H1 (cell line): ENCODE results near the gene SLC35F6. TPM values are rescaled to one million over a fixed set of nuclear protein-coding genes. Genes with fewer than 3 reads are reported as not detected.

ENCODE experiments used
- CTCF ChIA-PET: fragments of 300-600 bp; sonication (Branson Sonifier 250); formaldehyde crosslinking; loops from one replicate; lab custom pipeline; 2021; ENCODE audit not compliant: partially characterized antibody; lab: Charles Lee
- POLR2A ChIA-PET: fragments of 300-600 bp; sonication (Branson Sonifier 250); formaldehyde crosslinking; loops from one replicate; lab custom pipeline; 2021; ENCODE audit warnings: inconsistent platforms; ENCODE audit not compliant: partially characterized antibody; lab: Charles Lee
- DNase-seq, 2 experiments: peaks; one replicate each; pipeline versions ENCODE4 v3.0.0 to v3.0.0-alpha.2; 2010 to 2022; ENCODE audit warnings: low spot score in 2 of 2, low read depth in 1 of 2, mixed read lengths in 1 of 2
- FAIRE-seq: peaks from 2 replicates; lab custom pipeline; 2011; peaks lifted over from hg19 to GRCh38; lab: Jason Lieb, UNC
- H2AFZ ChIP-seq: 2 replicates; pipeline ENCODE4 v1.8.1; 2012; ENCODE audit warnings: low read length, inconsistent platforms
- H2AK5ac ChIP-seq: 2 replicates; pipeline ENCODE4 v1.6.1; 2013; ENCODE audit warnings: low read depth, low read length
- H2BK120ac ChIP-seq: replicated peaks from 2 replicates; pipeline ENCODE3; 2013; ENCODE audit warnings: low read depth, low read length, inconsistent platforms
- H2BK12ac ChIP-seq: 2 replicates; pipeline ENCODE4 v1.6.1; 2013; ENCODE audit warnings: low read depth, low read length
- H2BK15ac ChIP-seq: 2 replicates; pipeline ENCODE4 v1.6.1; 2013; ENCODE audit warnings: low read length
- H2BK20ac ChIP-seq: 2 replicates; pipeline ENCODE4 v1.6.1; 2013; ENCODE audit warnings: low read length
- H2BK5ac ChIP-seq: 2 replicates; pipeline ENCODE4 v1.6.1; 2013; ENCODE audit warnings: low read depth, low read length
- H3K14ac ChIP-seq: 2 replicates; pipeline ENCODE4 v1.6.1; 2013; ENCODE audit warnings: inconsistent platforms; ENCODE audit not compliant: insufficient read length
- H3K18ac ChIP-seq: 2 replicates; pipeline ENCODE4 v1.6.1; 2013; ENCODE audit warnings: low read length; ENCODE audit errors: extremely low read depth
- H3K23ac ChIP-seq: 2 replicates; pipeline ENCODE4 v1.6.1; 2013; ENCODE audit warnings: inconsistent platforms; ENCODE audit not compliant: insufficient read length
- H3K23me2 ChIP-seq: 2 replicates; pipeline ENCODE4 v1.6.1; 2013; ENCODE audit warnings: low read depth, low read length
- H3K27ac ChIP-seq: 2 replicates; pipeline ENCODE4 v1.6.1; 2011; ENCODE audit warnings: low read depth, low read length, inconsistent platforms
- H3K27me3 ChIP-seq, 4 experiments: replicated peaks in 1 of 4; 1 replicate in 1 of 4; 2 replicates in 3 of 4; pipeline versions ENCODE4 v1.6.1 to v1.8.1; 2011 to 2013; ENCODE audit warnings: low read length in 3 of 4, mild to moderate bottlenecking in 3 of 4, inconsistent platforms in 2 of 4, mixed read lengths in 2 of 4, moderate library complexity in 1 of 4; ENCODE audit not compliant: control insufficient read depth in 3 of 4, insufficient read depth in 3 of 4; ENCODE audit errors: extremely low read depth in 1 of 4
- H3K36me3 ChIP-seq, 4 experiments: 2 replicates each; pipeline versions ENCODE4 v1.6.1 to v1.8.1; 2011 to 2013; ENCODE audit warnings: mild to moderate bottlenecking in 4 of 4, low read length in 3 of 4, moderate library complexity in 2 of 4, control low read depth in 1 of 4, inconsistent platforms in 1 of 4; ENCODE audit not compliant: insufficient read depth in 4 of 4, control insufficient read depth in 2 of 4
- H3K4ac ChIP-seq: replicated peaks from 2 replicates; pipeline ENCODE3; 2013; ENCODE audit warnings: low read length, low read depth, mixed read lengths, inconsistent platforms; ENCODE audit not compliant: insufficient read length
- H3K4me1 ChIP-seq, 4 experiments: replicated peaks in 1 of 4; 1 replicate in 1 of 4; 2 replicates in 3 of 4; pipeline versions ENCODE4 v1.6.1 to v1.8.1; 2011 to 2013; ENCODE audit warnings: low read length in 3 of 4, inconsistent platforms in 2 of 4, mixed read lengths in 1 of 4; ENCODE audit not compliant: insufficient read depth in 4 of 4, control insufficient read depth in 3 of 4
- H3K4me2 ChIP-seq, 2 experiments: 2 replicates each; pipeline versions ENCODE4 v1.6.1 to v1.8.1; 2011 to 2013; ENCODE audit warnings: low read depth in 2 of 2, low read length in 2 of 2, control low read depth in 1 of 2, inconsistent platforms in 1 of 2, mild to moderate bottlenecking in 1 of 2; ENCODE audit not compliant: insufficient read depth in 1 of 2
- H3K4me3 ChIP-seq, 4 experiments: fragments of 200-600, 300-600 bp in 1 of 4; sonication (generic), shearing (Covaris generic), sonication (Bioruptor Twin) in 1 of 4; 2 replicates each; pipeline versions ENCODE4 v1.5.1 to v1.8.1; 2011 to 2016; ENCODE audit warnings: low read length in 4 of 4, low read depth in 3 of 4, control low read depth in 2 of 4, inconsistent platforms in 2 of 4, mild to moderate bottlenecking in 2 of 4, mixed read lengths in 1 of 4, moderate library complexity in 1 of 4; ENCODE audit not compliant: insufficient read depth in 2 of 4; ENCODE audit errors: extremely low read depth in 1 of 4
- H3K56ac ChIP-seq: replicated peaks from 2 replicates; pipeline ENCODE3; 2013; ENCODE audit warnings: low read depth, mild to moderate bottlenecking, mixed read lengths, low read length, inconsistent platforms; ENCODE audit not compliant: insufficient read length
- H3K79me1 ChIP-seq: 2 replicates; pipeline ENCODE4 v1.6.1; 2013; ENCODE audit warnings: low read depth, low read length, control low read depth
- H3K79me2 ChIP-seq, 2 experiments: 2 replicates each; pipeline versions ENCODE4 v1.6.1 to v1.8.1; 2012 to 2013; ENCODE audit warnings: low read length in 2 of 2, mild to moderate bottlenecking in 2 of 2, inconsistent platforms in 1 of 2; ENCODE audit not compliant: insufficient read depth in 2 of 2, control insufficient read depth in 1 of 2
- H3K9ac ChIP-seq, 4 experiments: replicated peaks in 1 of 4; 1 replicate in 1 of 4; 2 replicates in 3 of 4; pipeline versions ENCODE4 v1.6.1 to v1.8.1; 2011 to 2013; ENCODE audit warnings: low read depth in 3 of 4, low read length in 3 of 4, control low read depth in 2 of 4, mild to moderate bottlenecking in 2 of 4, moderate library complexity in 2 of 4, inconsistent platforms in 1 of 4; ENCODE audit errors: extremely low read depth in 1 of 4
- H3K9me3 ChIP-seq, 2 experiments: 2 replicates each; pipeline versions ENCODE4 v1.6.1 to v1.8.1; 2012 to 2013; ENCODE audit warnings: mild to moderate bottlenecking in 2 of 2, moderate library complexity in 2 of 2, control low read depth in 1 of 2, inconsistent platforms in 1 of 2, low read depth in 1 of 2, low read length in 1 of 2, mixed read lengths in 1 of 2; ENCODE audit not compliant: insufficient read depth in 2 of 2
- H4K20me1 ChIP-seq, 2 experiments: replicated peaks in 1 of 2; 2 replicates each; pipeline versions ENCODE3 to v1.8.1; 2011 to 2013; ENCODE audit warnings: inconsistent platforms in 2 of 2, low read length in 2 of 2, mild to moderate bottlenecking in 1 of 2; ENCODE audit not compliant: insufficient read depth in 2 of 2, control insufficient read depth in 1 of 2
- H4K5ac ChIP-seq: 2 replicates; pipeline ENCODE4 v1.6.1; 2013; ENCODE audit warnings: low read length, low read depth, mixed read lengths, inconsistent platforms; ENCODE audit not compliant: insufficient read length
- H4K8ac ChIP-seq: 2 replicates; pipeline ENCODE4 v1.8.0; 2013; ENCODE audit warnings: mild to moderate bottlenecking, moderate library complexity, low read length, inconsistent platforms; ENCODE audit not compliant: insufficient read depth; ENCODE audit errors: extremely low read depth
- H4K91ac ChIP-seq: replicated peaks from 2 replicates; pipeline ENCODE3; 2013; ENCODE audit warnings: low read length, mixed read lengths, inconsistent platforms; ENCODE audit not compliant: insufficient read length
- KDM5A ChIP-seq: fragments of 200-600 bp; IDR thresholded peaks from 2 replicates; pipeline ENCODE4 v1.7.1; 2012; ENCODE audit warnings: mild to moderate bottlenecking, low read length, inconsistent platforms, mixed read lengths
- PHF8 ChIP-seq: fragments of 200-600 bp; sonication (generic); conservative IDR thresholded peaks from 2 replicates; pipeline ENCODE4 v1.7.1; 2012; ENCODE audit warnings: low read depth, mild to moderate bottlenecking, inconsistent platforms, low read length, moderate library complexity
- SIN3A ChIP-seq, 2 experiments: IDR thresholded peaks in 1 of 2; conservative IDR thresholded peaks in 1 of 2; 2 replicates each; pipeline ENCODE4 v1.6.1; 2011 to 2012; ENCODE audit warnings: low read length in 2 of 2, improper control_type of control experiment in 1 of 2, low read depth in 1 of 2, mild to moderate bottlenecking in 1 of 2
- SIRT6 ChIP-seq: IDR thresholded peaks from one replicate; pipeline ENCODE4 v1.7.1; 2012; ENCODE audit warnings: low read length, inconsistent platforms
- WGBS, 2 experiments: shearing (Covaris generic) in 1 of 2; methylation state at CpG; one replicate each; pipeline versions ENCODE4 v1.1.6 to v1.1.7; 2013 to 2015; ENCODE audit warnings: low lambda C conversion rate in 2 of 2, mixed read lengths in 2 of 2, inconsistent platforms in 1 of 2, low coverage in 1 of 2, missing lambda C conversion rate in 1 of 2; ENCODE audit not compliant: insufficient replicate concordance in 2 of 2, insufficient coverage in 1 of 2, insufficient read length in 1 of 2; ENCODE audit errors: extremely low coverage in 1 of 2, missing lambda C conversion rate in 1 of 2; 5-methylcytosine and 5-hydroxymethylcytosine counted together
- polyA plus RNA-seq, 7 experiments: library from polyadenylated mRNA; depleted of rRNA in 3 of 7; stranded (reverse) in 5 of 7; unstranded in 2 of 7; fragments of >200 nt in 5 of 7; fragments of 200-250 nt in 2 of 7; gene quantifications; 1 replicate in 5 of 7; 2 replicates in 1 of 7; 4 replicates in 1 of 7; pipeline versions ENCODE4 v1.2.1 to v1.2.3, GENCODE V29; 2011 to 2013; ENCODE audit warnings: missing spikeins in 2 of 7, mixed read lengths in 2 of 7
- total RNA-seq: library from RNA; stranded (reverse); fragmentation: NEBNext Ultra II Directional; extraction: Animal tissue kit (Norgen Biotek cat#: 25700); gene quantifications from 2 replicates; pipeline ENCODE4 v1.2.1, GENCODE V29; 2021

SLC35F6 gene
- total and polyA plus RNA-seq, 2 of the 8 experiments (the other 6 are each of a cell fraction or from before 2014, with no cell fraction given), result 11.2 to 13.5 TPM

DNA sequence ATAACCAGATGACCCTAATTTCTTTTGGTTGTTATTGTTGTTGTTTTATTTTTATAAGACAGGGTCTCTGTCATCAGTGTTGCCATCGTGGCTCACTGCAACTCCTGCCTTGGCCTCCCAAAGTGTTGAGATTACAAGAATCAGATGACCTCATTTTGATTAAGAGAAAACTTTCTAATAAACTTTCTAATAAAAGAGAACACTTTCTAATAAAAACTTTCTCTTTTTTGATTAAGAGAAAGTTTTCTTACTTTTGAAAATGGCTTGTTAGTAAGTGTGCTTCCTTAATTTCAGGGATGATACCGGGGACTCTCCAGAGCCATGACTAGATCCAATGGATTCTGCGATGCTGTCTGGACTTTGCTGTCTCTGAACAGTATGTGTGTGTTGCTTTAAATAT is 29.4 kb downstream of the SLC35F6 start:
- Histone ChIP-seq H4K8ac (no peak overlapping the region), H3K9me3 (no peaks in the 10 kb centered on the region), H3K4me3 (no peak overlapping the region), H4K20me1 (peaks cover 0 to 8% of the 10 kb centered on the region in 2 experiments), H2BK20ac (no peak overlapping the region), H3K4me1 (no peaks in the 10 kb centered on the region), H2AFZ (no peak overlapping the region), H3K4ac (no peak overlapping the region), H2BK15ac (no peak overlapping the region), H3K36me3 (peaks cover 2 to 37% (median 25%) of the 10 kb centered on the region in 4 experiments; a peak in 7 of 8 replicates), H2BK120ac (no peak overlapping the region), H2BK5ac (no peak overlapping the region), H3K9ac (no peak overlapping the region), H2AK5ac (no peak overlapping the region), H4K5ac (no peak overlapping the region), H3K23me2 (no peaks in the 10 kb centered on the region), H3K14ac (no peak overlapping the region), H3K18ac (no peak overlapping the region), H3K79me1 (peaks cover 5% of the 10 kb centered on the region; the same call in 1 of the 2 replicates), H3K79me2 (peaks cover 0 to 16% of the 10 kb centered on the region in 2 experiments; a peak in 3 of 4 replicates)
- no peak for FAIRE-seq
- ChIA-PET POLR2A (no interaction called here), CTCF (no interaction called here)
- TF ChIP-seq PHF8, result no peak
- TF ChIP-seq SIRT6, result no peak
- no peak for TF ChIP-seq SIN3A (conservative IDR thresholded peaks at IDR 0.05 in 1 of 2, IDR thresholded peaks at IDR 0.05 in 1 of 2; ENCODE audit: low read depth in 1 of 2, low read length in 2 of 2)
- TF ChIP-seq KDM5A, result no peak
- TF ChIP-seq, all 59 proteins: peak for 0
- Histone ChIP-seq H3K23ac (no peak overlapping the region), H2BK12ac (no peak overlapping the region), H3K27ac (no peak overlapping the region), H3K27me3 (no peaks in the 10 kb centered on the region), H3K56ac (no peak overlapping the region), H4K91ac (no peak overlapping the region), H3K4me2 (no peak overlapping the region)
- no peak for DNase-seq
- WGBS, 2 experiments, result 90% methylated on average over 3 of the region's 3 CpGs; no CpG with 5 or more reads in 1 of the 2 experiments
